ENCODE data around the gene KRT17. TPM values are rescaled to one million over a fixed set of nuclear protein-coding genes. Genes with fewer than 3 reads are reported as not detected.

Gene KRT17
- total RNA-seq, 4 donors from 2014 or later, result 0.58 to 5.6 (median 1.2) TPM; not detected in 1

- Histone ChIP-seq H3K9me3 (no peaks in the 10 kb centered on the region), H3K36me3 (no peaks in the 10 kb centered on the region), H3K4me1 (peaks cover 6 to 13% (median 9%) of the 10 kb centered on the region in 4 donors), H3K27me3 (no peaks in the 10 kb centered on the region), H3K27ac (replicated peaks in 1 of 4) (no peak overlapping the region), H3K4me3 (no peak overlapping the region)
- WGBS, result 90% methylated on average over 5 of the region's 5 CpGs
- DNase-seq (ENCODE audit: extremely low spot score), result no peak
- no peak for TF ChIP-seq POLR2AphosphoS5 (IDR thresholded peaks at IDR 0.05)
- no peak for TF ChIP-seq POLR2A (IDR thresholded peaks at IDR 0.05; ENCODE audit: low read depth)
- TF ChIP-seq EP300 (IDR thresholded peaks at IDR 0.05), result no peak
- TF ChIP-seq, protein P1, sequence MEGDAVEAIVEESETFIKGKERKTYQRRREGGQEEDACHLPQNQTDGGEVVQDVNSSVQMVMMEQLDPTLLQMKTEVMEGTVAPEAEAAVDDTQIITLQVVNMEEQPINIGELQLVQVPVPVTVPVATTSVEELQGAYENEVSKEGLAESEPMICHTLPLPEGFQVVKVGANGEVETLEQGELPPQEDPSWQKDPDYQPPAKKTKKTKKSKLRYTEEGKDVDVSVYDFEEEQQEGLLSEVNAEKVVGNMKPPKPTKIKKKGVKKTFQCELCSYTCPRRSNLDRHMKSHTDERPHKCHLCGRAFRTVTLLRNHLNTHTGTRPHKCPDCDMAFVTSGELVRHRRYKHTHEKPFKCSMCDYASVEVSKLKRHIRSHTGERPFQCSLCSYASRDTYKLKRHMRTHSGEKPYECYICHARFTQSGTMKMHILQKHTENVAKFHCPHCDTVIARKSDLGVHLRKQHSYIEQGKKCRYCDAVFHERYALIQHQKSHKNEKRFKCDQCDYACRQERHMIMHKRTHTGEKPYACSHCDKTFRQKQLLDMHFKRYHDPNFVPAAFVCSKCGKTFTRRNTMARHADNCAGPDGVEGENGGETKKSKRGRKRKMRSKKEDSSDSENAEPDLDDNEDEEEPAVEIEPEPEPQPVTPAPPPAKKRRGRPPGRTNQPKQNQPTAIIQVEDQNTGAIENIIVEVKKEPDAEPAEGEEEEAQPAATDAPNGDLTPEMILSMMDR (IDR thresholded peaks at IDR 0.05), result no peak
- intact Hi-C loops (cut with DNase I), result no loop called here
Observed at GRCh38 chr17:41638194-41638593, 13.8 kb upstream of the KRT17 start.

DNA sequence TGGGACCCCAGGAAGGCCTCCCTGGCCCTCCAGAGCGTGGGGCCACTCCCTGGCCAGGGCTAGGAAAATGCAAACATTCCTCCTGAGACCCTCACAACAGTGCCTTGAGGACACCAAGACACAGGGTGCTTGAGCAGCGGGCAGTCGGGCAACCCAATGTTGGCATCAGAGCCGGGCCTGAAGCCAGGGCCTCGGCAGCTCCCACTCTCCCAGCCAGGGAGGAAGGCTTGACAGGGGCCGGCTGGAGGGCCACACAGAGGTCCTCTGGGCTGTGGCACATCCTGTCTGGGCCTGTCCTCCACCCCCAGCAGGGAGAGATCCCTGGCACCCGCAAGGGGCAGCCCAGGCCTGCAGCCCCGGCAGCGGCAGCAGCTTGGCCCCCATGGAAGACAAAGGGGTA lies 12.3 kb upstream of the KRT17 start:
- DNase-seq (ENCODE audit: extremely low spot score), result no peak
- no peak overlapping the region for H3K4me3 ChIP-seq
- 95% methylated on average over 5 of the region's 9 CpGs for whole genome bisulfite sequencing
- H3K27me3 ChIP-seq, result peaks cover 0 to 3% (median 0%) of the 10 kb centered on the region in 4 donors
- no peak overlapping the region for H3K27ac ChIP-seq (replicated peaks in 1 of 4)
- intact Hi-C loops (cut with DNase I), result no loop called here
- H3K4me1 ChIP-seq, result peaks cover 6 to 13% (median 9%) of the 10 kb centered on the region in 4 donors
- no peaks in the 10 kb centered on the region for H3K9me3 ChIP-seq
- no peak for TF ChIP-seq POLR2AphosphoS5 (IDR thresholded peaks at IDR 0.05)
- no peaks in the 10 kb centered on the region for H3K36me3 ChIP-seq

- intact Hi-C loops (cut with DNase I), result no loop called here
Observed at GRCh38 chr17:41635121-41636097, 11.0 kb upstream of the KRT17 start.

DNA sequence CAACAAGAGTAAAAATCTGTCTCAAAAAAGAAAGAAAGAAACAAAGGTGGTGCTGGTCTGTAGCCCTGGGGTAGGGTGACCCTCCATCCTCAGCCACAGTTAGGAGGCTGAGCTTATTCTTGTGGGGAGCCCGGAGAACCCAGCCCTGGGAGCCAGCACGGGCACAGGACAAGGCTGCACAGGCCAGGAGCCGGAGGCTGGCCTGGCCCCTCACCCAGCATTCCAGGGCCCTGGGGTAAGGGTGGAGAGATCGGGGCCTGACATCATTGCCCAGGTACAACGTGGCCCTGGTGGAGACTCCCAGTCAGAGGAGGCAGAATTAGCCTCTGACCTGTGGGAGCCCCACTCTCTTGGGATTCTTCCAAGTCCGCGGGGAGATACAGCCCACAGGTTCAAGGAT lies 10.3 kb upstream of the KRT17 start:
- 74% methylated on average over 5 of the region's 7 CpGs for WGBS
- H3K27ac ChIP-seq (replicated peaks in 1 of 4), result no peak overlapping the region
- H3K4me1 ChIP-seq, result peaks cover 6 to 13% (median 9%) of the 10 kb centered on the region in 4 donors
- DNase-seq (ENCODE audit: extremely low spot score), result no peak
- H3K4me3 ChIP-seq, result no peak overlapping the region
- H3K27me3 ChIP-seq, result peaks cover 0 to 5% (median 0%) of the 10 kb centered on the region in 4 donors
- H3K36me3 ChIP-seq, result no peaks in the 10 kb centered on the region
- intact Hi-C loops (cut with DNase I), result no loop called here
- TF ChIP-seq EP300 (IDR thresholded peaks at IDR 0.05) (no peak), POLR2AphosphoS5 (IDR thresholded peaks at IDR 0.05) (no peak), POLR2A (IDR thresholded peaks at IDR 0.05; ENCODE audit: low read depth) (no peak)
- TF ChIP-seq, protein P1 (IDR thresholded peaks at IDR 0.05), result no peak
- no peaks in the 10 kb centered on the region for H3K9me3 ChIP-seq

More at GRCh38 chr17:41635121-41636097, 11.0 kb upstream of the KRT17 start:
- DNase-seq (ENCODE audit: extremely low spot score), result no peak
- TF ChIP-seq, protein P1 (IDR thresholded peaks at IDR 0.05), result no peak
- TF ChIP-seq POLR2A (IDR thresholded peaks at IDR 0.05; ENCODE audit: low read depth), result no peak
- no peak for TF ChIP-seq EP300 (IDR thresholded peaks at IDR 0.05)
- no peaks in the 10 kb centered on the region for H3K9me3 ChIP-seq
- H3K4me3 ChIP-seq, result peak overlapping the region in 1 of 4 donors; percentile 4
- peaks cover 0 to 5% (median 0%) of the 10 kb centered on the region in 4 donors for H3K27me3 ChIP-seq
- no peak overlapping the region for H3K27ac ChIP-seq (replicated peaks in 1 of 4)
- H3K4me1 ChIP-seq, result peaks cover 6 to 13% (median 9%) of the 10 kb centered on the region in 4 donors
- H3K36me3 ChIP-seq, result no peaks in the 10 kb centered on the region
- WGBS, result 33% methylated on average over 23 of the region's 28 CpGs

DNA sequence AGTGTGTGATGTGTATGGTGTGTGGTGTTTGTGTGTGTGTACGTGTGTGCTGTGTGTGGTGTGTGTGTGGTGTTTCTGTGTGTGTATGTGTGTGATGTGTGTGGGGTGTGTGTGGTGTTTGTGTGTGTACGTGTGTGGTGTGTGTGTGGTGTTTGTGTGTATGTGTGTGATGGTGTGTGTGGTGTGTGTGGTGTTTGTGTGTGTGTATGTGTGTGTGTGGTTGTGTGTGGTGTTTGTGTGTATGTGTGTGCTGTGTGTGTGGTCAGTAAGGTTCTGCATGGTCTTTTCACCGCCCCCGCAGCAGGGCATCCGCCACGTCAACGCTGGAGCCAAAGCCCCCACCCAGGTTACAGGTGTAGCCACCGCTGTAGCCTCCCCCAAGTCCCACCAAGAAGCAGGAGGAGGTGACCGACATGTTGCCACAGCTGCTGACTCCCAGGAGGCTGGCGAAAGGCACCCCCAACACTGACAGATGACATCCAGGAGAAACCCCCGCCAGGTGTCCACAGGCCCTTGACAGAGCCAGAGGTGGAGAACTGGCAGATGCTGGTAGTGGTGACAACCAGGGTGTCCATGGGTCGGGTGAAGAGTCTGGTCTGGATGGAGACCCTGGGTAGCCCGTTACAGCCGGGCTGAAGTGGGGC lies 9.3 kb upstream of the KRT17 start:
- TF ChIP-seq POLR2A (IDR thresholded peaks at IDR 0.05; ENCODE audit: low read depth) (no peak), EP300 (IDR thresholded peaks at IDR 0.05) (no peak)
- TF ChIP-seq, protein P1 (IDR thresholded peaks at IDR 0.05), result no peak
- Histone ChIP-seq H3K4me3 (no peak overlapping the region), H3K36me3 (no peaks in the 10 kb centered on the region), H3K4me1 (peaks cover 6 to 13% (median 9%) of the 10 kb centered on the region in 4 donors), H3K27ac (replicated peaks in 1 of 4) (no peak overlapping the region), H3K9me3 (no peaks in the 10 kb centered on the region), H3K27me3 (peaks cover 0 to 5% (median 0%) of the 10 kb centered on the region in 4 donors)
- intact Hi-C loops (cut with DNase I), result no loop called here
- DNase-seq (ENCODE audit: extremely low spot score), result no peak
- 91% methylated on average over 11 of the region's 14 CpGs for WGBS
